Spleen (tissue), 7 donors: ENCODE data around the gene TRABD.

Experiments used
- CTCF ChIP-seq, 11 experiments: fragments of 200-600 bp in 7 of 11; fragments of 450-650 bp in 4 of 11; sonication (generic) in 4 of 11; IDR thresholded peaks in 8 of 11; conservative IDR thresholded peaks in 3 of 11; 1 replicate in 7 of 11; 2 replicates in 4 of 11; pipeline versions ENCODE4 v1.4.0 to v1.8.0; 2016 to 2021; ENCODE audit warnings: antibody characterized with exemption in 11 of 11, inconsistent platforms in 4 of 11, mild to moderate bottlenecking in 1 of 11
- POLR2A ChIP-seq, 3 donors: fragments of 450-650 bp; IDR thresholded peaks; one replicate each; pipeline ENCODE4 v1.5.1; 2017; ENCODE audit warnings: antibody characterized with exemption in 3 of 3, mild to moderate bottlenecking in 1 of 3
- donor health status: DM: no; HTN: no; CAD: no; lungs with moderate emphysema.
- donor health status: DM: no; HTN: no; CAD: no.
- donor health status: DM: no; HTN: no; CAD: no.

- TF ChIP-seq CTCF (IDR thresholded peaks at IDR 0.05 in 8 of 11, conservative IDR thresholded peaks at IDR 0.05 in 3 of 11) (no peak), POLR2A (IDR thresholded peaks at IDR 0.05) (no peak)
These were observed 11.1 kb upstream of the TRABD start for GRCh38 chr22:50174382-50175190.
